ENCODE data around the gene RAD51B.
"Not testable (repeated sequence)": the region's sequence is repeated elsewhere in the genome, so short reads cannot be mapped to it uniquely, and the experiment has no call there.

DNA sequence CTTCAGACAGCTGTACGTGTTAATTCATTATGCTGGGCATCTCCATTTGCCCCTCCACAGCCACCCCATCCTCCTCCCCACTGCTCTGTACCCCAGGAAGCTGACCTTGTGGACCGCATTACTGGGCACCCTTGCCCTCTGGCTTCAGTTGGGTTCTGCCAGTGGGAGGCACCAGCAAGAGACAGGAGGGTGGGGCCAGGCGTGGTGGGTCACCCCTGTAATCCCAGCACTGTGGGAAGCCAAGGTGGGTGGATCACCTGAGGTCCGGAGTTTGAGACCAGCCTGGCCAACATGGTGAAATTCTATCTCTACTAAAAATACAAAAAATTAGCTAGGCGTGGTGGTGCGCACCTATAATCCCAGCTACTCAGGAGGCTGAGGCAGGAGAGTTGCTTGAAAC lies 843.2 kb downstream of the RAD51B start:
- TF ChIP-seq, protein P1, sequence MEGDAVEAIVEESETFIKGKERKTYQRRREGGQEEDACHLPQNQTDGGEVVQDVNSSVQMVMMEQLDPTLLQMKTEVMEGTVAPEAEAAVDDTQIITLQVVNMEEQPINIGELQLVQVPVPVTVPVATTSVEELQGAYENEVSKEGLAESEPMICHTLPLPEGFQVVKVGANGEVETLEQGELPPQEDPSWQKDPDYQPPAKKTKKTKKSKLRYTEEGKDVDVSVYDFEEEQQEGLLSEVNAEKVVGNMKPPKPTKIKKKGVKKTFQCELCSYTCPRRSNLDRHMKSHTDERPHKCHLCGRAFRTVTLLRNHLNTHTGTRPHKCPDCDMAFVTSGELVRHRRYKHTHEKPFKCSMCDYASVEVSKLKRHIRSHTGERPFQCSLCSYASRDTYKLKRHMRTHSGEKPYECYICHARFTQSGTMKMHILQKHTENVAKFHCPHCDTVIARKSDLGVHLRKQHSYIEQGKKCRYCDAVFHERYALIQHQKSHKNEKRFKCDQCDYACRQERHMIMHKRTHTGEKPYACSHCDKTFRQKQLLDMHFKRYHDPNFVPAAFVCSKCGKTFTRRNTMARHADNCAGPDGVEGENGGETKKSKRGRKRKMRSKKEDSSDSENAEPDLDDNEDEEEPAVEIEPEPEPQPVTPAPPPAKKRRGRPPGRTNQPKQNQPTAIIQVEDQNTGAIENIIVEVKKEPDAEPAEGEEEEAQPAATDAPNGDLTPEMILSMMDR (conservative IDR thresholded peaks at IDR 0.05; ENCODE audit: low read depth, low read length): not testable (repeated sequence)
- not testable (repeated sequence) for TF ChIP-seq EZH2 (IDR thresholded peaks at IDR 0.05; ENCODE audit: low read length, unreplicated experiment)

Measured in PC-3 (cell line).